TTC549 (cell line): ENCODE data around the gene SEPHS1.
"Not testable (repeated sequence)": the region's sequence is repeated elsewhere in the genome, so short reads cannot be mapped to it uniquely, and the experiment has no call there.

ENCODE experiments used
- FAIRE-seq: peaks from 2 replicates; lab custom pipeline; 2012; peaks lifted over from hg19 to GRCh38; lab: Jason Lieb, UNC

SEPHS1 gene

DNA sequence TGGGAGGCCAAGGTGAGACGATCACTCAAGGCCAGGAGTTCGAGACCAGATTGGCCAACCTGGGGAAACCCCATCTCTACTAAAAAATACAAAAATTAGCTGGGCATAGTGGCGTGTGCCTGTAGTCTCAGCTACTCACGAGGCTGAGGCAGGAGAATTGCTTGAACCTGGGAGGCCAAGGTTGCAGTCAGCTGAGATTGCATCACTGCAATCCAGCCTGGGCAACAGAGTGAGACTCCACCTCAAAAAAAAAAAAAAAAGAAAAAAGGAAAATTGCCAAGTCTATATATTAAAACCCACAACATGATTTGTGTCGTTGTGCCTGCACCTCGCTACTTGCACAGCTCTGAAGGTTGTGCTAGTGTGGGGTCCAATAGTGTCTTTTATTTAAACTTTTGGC is 65.7 kb downstream of the SEPHS1 start:
- not testable (repeated sequence) for FAIRE-seq

DNA sequence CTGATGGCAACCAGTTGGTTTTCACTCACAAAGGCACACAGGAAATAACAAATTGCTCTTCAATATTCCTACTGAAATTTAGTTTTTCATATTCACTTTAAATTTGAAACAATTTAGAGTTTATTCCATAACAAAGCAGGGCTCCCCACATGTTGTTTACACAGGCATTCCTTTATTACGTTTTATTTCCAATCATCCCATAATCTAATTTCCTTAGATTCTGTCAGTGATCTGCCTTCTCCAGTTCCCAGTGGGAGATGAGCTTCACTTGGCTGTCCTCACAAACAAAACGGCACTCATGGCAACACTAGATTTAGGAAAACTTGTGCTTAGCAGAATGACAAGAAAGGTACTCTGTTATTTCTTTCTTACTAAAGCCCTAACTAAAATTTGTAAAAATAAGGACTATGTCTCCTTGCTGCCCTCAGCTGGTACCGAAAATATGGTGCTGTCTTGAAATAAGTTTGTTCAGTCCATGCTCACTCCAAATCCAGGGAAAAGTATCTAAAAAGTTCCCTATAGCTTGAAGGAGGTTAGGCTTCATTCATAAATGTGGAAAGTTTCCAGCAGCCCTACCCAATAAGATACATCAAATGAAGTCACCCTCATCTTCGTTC is 71.2 kb downstream of the SEPHS1 start:
- no peak for FAIRE-seq

DNA sequence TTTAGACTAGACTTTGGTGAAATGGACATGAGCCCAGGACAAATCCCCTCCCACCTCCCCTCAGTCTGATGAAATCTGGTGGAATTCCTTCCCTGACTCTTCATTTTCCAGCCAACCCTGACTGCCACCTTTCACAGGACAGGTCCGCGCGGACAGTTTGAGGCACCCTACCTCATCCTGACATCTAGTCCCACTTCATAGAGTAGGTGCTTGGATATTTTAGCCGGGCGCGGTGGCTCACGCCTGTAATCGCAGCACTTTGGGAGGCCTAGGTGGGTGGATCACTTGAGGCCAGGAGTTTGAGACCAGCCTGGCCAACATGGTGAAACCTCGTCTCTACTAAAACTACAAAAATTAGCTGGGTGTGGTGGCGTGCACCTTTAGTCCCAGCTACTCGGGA is 71.9 kb downstream of the SEPHS1 start:
- FAIRE-seq, result not testable (repeated sequence)

DNA sequence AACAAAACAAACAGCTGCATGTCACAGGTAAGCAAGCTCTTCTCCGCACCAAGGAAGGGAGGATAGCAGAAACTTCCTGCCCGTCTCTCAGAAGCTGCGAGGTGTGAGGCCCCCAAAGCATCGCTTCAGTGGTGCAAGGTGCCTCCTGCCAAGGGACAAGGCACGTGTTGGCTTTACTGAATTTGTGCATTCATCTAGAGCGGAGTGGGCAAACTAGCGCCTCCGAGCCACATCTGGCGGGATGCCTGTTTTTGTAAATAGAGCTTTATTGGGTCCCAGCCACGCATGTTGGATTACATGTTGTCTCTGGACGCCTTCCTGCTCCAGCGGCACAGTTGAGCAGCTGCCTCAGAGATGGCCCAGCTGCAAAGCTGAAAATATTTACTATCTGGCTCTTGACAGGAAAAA is 75.9 kb downstream of the SEPHS1 start:
- no peak for FAIRE-seq

DNA sequence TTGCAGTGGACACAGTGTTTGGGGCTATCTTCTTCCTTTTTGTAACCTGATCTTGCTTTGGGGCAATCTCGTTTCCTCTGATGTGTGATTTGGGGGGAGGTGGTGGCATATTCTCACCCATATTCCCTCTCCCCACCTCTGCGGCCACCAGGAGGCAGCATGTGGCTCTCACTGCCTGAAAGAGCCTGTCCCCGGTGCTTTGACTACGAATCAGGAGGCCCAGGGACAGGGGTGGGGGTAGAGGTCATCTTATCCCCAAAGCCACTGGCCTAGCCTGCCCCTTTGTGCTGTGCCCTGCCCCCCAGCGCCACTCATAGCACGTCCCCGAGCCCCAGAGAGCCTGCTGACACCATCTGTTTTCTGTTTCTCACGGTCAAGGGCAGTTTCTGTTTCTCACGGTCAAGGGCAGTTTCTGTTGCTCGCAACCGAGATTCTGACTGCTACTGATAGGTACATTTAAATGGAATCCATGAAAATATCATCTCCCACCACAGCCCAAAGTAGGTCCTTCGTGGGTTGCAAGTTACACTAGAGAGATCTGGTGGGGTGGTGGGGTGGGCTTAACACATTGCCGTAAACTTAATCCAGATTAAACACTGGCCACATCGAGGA is 76.4 kb downstream of the SEPHS1 start:
- FAIRE-seq, result no peak

DNA sequence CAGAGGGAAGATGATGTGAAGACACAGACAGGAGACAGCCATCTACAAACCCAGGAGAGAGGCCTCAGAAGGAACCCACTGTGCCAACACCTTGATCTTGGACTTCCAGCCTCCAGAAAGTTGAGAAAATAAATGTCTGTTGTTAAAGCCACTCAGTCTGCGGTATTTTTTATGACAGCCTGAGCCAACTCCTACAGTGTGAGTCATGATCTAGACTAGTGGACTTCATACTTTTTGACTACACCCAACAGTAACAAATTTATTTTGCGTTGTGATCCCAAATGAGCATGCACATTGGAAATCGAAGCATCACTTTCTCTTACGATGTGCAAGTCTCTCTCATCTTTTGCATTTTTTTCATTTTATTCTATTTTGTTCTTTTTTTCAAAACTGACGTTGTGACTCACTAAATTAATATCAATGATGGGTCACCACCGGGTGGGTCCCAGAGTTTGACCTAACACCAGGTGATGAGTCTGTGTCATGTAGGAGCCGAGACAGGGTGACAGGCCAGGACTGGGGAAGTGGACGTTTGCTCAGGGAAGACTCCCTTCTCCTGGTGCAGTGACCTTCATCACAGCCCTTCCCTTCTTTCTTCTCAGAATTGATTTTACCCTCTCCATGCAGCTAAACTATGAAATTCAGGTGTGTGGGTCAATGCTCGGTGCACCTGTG is 77.1 kb downstream of the SEPHS1 start:
- no peak for FAIRE-seq

DNA sequence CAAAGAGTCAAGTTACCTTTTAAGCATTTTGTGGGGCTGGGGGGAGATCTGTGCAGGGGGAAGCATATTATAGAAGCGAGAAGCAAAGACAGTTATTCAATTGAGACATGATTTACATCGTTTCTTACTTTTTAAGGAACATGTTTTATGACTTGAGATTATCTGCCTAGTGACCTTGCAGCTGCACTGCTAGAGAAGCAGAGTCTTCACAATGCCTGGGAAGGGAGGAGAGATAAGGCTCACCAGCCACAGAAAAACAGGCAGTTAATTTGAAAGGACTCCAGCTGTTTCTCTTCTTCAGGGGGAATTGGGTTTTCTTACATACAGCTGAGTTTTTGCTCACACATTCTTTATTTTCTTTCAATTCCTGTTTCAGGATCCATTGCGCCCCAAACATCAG is 79.3 kb downstream of the SEPHS1 start:
- FAIRE-seq, result no peak

DNA sequence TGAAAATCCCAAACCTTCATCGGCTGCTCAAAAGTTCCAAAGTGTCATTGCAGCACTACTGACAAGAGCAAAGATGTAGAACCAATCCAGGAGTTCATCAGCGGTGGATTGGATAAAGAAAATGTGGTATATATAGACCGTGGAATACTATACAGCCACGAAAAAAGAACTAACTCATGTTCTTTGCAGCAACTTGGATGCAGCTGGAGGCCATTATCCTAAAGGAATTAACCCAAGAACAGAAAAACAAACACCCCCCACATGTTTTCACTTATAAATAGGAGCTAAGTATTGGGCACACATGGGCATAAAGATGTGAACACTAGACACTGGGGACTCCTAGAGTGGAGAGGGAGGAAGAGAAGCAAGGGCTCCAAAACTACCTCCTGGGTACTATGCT is 79.8 kb downstream of the SEPHS1 start:
- no peak for FAIRE-seq
